Endometrium (tissue), 2 donors: ENCODE measurements around the gene KIF7.
"Not testable (repeated sequence)": the region's sequence is repeated elsewhere in the genome, so short reads cannot be mapped to it uniquely, and the experiment has no call there.

Experiments
- FAIRE-seq: peaks from 2 replicates; lab custom pipeline; 2012; peaks lifted over from hg19 to GRCh38; lab: Jason Lieb, UNC
- donor health status: control.
- donor health status: control.

Gene KIF7

GRCh38 chr15:89654847-89655805 is at the start of gene KIF7:
TSS of gene KIF7 (minus strand) at chr15:89655467. CDS start at chr15:89652930, 2,537 bp downstream.
- FAIRE-seq = no peak

- FAIRE-seq = no peak
Observed at GRCh38 chr15:89704411-89704810, 49.1 kb upstream of the KIF7 start.

- FAIRE-seq = no peak
Observed at GRCh38 chr15:89695198-89695597, 39.9 kb upstream of the KIF7 start.

GRCh38 chr15:89693696-89694095 is 38.4 kb upstream of the KIF7 start:
- FAIRE-seq = no peak

GRCh38 chr15:89693091-89693490 is 37.8 kb upstream of the KIF7 start:
- no peak for FAIRE-seq

GRCh38 chr15:89690276-89691218 is 35.3 kb upstream of the KIF7 start, which contains the start of the genes PEX11A and WDR93:
TSS of gene PEX11A (minus strand) at chr15:89690754. CDS start at chr15:89690632, 122 bp downstream.
TSS of gene WDR93 (plus strand) at chr15:89690811. CDS start at chr15:89701747, 10,936 bp downstream.
- no peak for FAIRE-seq

GRCh38 chr15:89689930-89690275 is 34.6 kb upstream of the KIF7 start:
- FAIRE-seq = not testable (repeated sequence)

GRCh38 chr15:89686522-89686921 is 31.3 kb upstream of the KIF7 start:
- no peak for FAIRE-seq

GRCh38 chr15:89685995-89686394 is 30.7 kb upstream of the KIF7 start:
- FAIRE-seq = no peak

GRCh38 chr15:89681146-89681545 is 25.9 kb upstream of the KIF7 start:
- no peak for FAIRE-seq

GRCh38 chr15:89680282-89680873 is 25.1 kb upstream of the KIF7 start:
- no peak for FAIRE-seq

- no peak for FAIRE-seq
Observed at GRCh38 chr15:89679212-89679611, 23.9 kb upstream of the KIF7 start, which contains the start of gene PLIN1. TSS of gene PLIN1 (minus strand) at chr15:89679367. CDS start at chr15:89677489, 1,878 bp downstream.

GRCh38 chr15:89677381-89677780 is 22.1 kb upstream of the KIF7 start:
- no peak for FAIRE-seq

- no peak for FAIRE-seq
Observed at GRCh38 chr15:89675606-89676005, 20.3 kb upstream of the KIF7 start.

- FAIRE-seq = no peak
Observed at GRCh38 chr15:89674526-89674925, 19.3 kb upstream of the KIF7 start.

- no peak for FAIRE-seq
Observed at GRCh38 chr15:89673165-89673512, 17.9 kb upstream of the KIF7 start.

- no peak for FAIRE-seq
Observed at GRCh38 chr15:89672221-89673164, 17.2 kb upstream of the KIF7 start.

GRCh38 chr15:89671687-89672086 is 16.4 kb upstream of the KIF7 start:
- no peak for FAIRE-seq

GRCh38 chr15:89670971-89671560 is 15.8 kb upstream of the KIF7 start:
- no peak for FAIRE-seq

GRCh38 chr15:89669941-89670340 is 14.7 kb upstream of the KIF7 start:
- FAIRE-seq = no peak
